ENCODE measurements around the gene GPNMB. TPM values are rescaled to one million over a fixed set of nuclear protein-coding genes. Genes with fewer than 3 reads are reported as not detected.

The GPNMB gene
- total and polyA plus RNA-seq, 2 of the 4 experiments (the other 2 are of a cell fraction): under 0.01 to 0.14 TPM

GRCh38 chr7:23268167-23268566 is 21.6 kb downstream of the GPNMB start:
- CTCF ChIA-PET: no interaction called here
- no peak for DNase-seq
- no peak overlapping the region for H2BK20ac ChIP-seq (ENCODE audit: low read depth, low read length)
- no peak overlapping the region for H3K14ac ChIP-seq (replicated peaks; ENCODE audit: low read depth, low read length)
- H4K20me1 ChIP-seq (ENCODE audit: insufficient read depth, low read length): no peaks in the 10 kb centered on the region
- H3K79me1 ChIP-seq (ENCODE audit: low read depth in 1 of 2, low read length in 2 of 2): no peaks in the 10 kb centered on the region
- no peak overlapping the region for H3K18ac ChIP-seq (ENCODE audit: low read depth, low read length)
- H3K4ac ChIP-seq (ENCODE audit: low read depth, low read length): no peak overlapping the region
- dilution Hi-C loops (cut with HindIII; ENCODE audit: low sequenced_read_pairs, unreplicated experiment) (no loop called here), in situ Hi-C loops (cut with MboI; ENCODE audit: low sequenced_read_pairs) (no loop called here), intact Hi-C loops (cut with micrococcal nuclease) (no loop called here)
- no peak overlapping the region for H3K4me2 ChIP-seq (ENCODE audit: low read depth, low read length)
- no peak overlapping the region for H3K27ac ChIP-seq (ENCODE audit: insufficient read depth, low read length)
- peaks cover 20% of the 10 kb centered on the region for H3K27me3 ChIP-seq (ENCODE audit: control insufficient read depth, insufficient read depth, low read length)
- H3K36me3 ChIP-seq (ENCODE audit: control insufficient read depth, insufficient read depth, low read length): no peaks in the 10 kb centered on the region
- no peak overlapping the region for H3K9ac ChIP-seq (ENCODE audit: low read depth, low read length)
- no peak overlapping the region for H3K23ac ChIP-seq (ENCODE audit: low read depth, low read length)
- no peak overlapping the region for H3K4me3 ChIP-seq (ENCODE audit: insufficient read depth, low read depth, low read length)
- TF ChIP-seq CEBPB (IDR thresholded peaks at IDR 0.05; ENCODE audit: low read depth, low read length) (no peak), FOS (IDR thresholded peaks at IDR 0.05; ENCODE audit: low read depth, low read length) (no peak), SMC3 (IDR thresholded peaks at IDR 0.05; ENCODE audit: low read depth, low read length) (no peak), MAZ (IDR thresholded peaks at IDR 0.05; ENCODE audit: borderline replicate concordance, low read depth, low read length) (no peak), BHLHE40 (IDR thresholded peaks at IDR 0.05; ENCODE audit: low read depth, low read length) (no peak), RAD21 (IDR thresholded peaks at IDR 0.05; ENCODE audit: low read length) (no peak), ELK1 (IDR thresholded peaks at IDR 0.05; ENCODE audit: borderline replicate concordance, low read depth, low read length) (no peak), NFE2L2 (IDR thresholded peaks at IDR 0.05; ENCODE audit: low read depth, low read length) (no peak), MAFK (IDR thresholded peaks at IDR 0.05; ENCODE audit: low read depth, low read length) (no peak)
- H2BK15ac ChIP-seq (ENCODE audit: low read depth, low read length): no peak overlapping the region
- H2AK9ac ChIP-seq (replicated peaks; ENCODE audit: low read depth, low read length, poor library complexity): no peak overlapping the region
- H3K9me1 ChIP-seq (ENCODE audit: insufficient read depth, low read length): no peaks in the 10 kb centered on the region
- no peak overlapping the region for H2BK5ac ChIP-seq (ENCODE audit: low read depth, low read length, poor library complexity, severe bottlenecking)
- H3K4me1 ChIP-seq (ENCODE audit: control insufficient read depth, insufficient read depth, low read length): no peaks in the 10 kb centered on the region
- no peak overlapping the region for H2AK5ac ChIP-seq (ENCODE audit: low read depth, low read length)
- no peak overlapping the region for H2BK120ac ChIP-seq (ENCODE audit: low read depth, low read length)
- no peak overlapping the region for H2AFZ ChIP-seq (replicated peaks; ENCODE audit: low read length, poor library complexity)
- no peak overlapping the region for H4K8ac ChIP-seq (ENCODE audit: low read depth in 2 of 2, low read length in 2 of 2)
- H4K5ac ChIP-seq (ENCODE audit: low read depth, low read length): no peak overlapping the region
- no peak overlapping the region for H3K56ac ChIP-seq (ENCODE audit: extremely low read depth, insufficient read depth, low read length)
- BruUV-seq (replicated peaks): no TSS peak
- POLR2A ChIA-PET (ENCODE audit: unreplicated experiment): no interaction called here
- no peak for ATAC-seq (ENCODE audit: low read depth)
- no CpG with 5 or more reads among the region's 2 CpGs for WGBS, 2 experiments (ENCODE audit: extremely low coverage in 2 of 2, insufficient read length in 1 of 2)
- H3K9me3 ChIP-seq (ENCODE audit: control insufficient read depth, insufficient read depth, low read length): 0 out of 2 replicates have a peak, but pooled peaks cover 2% of the 10 kb centered on the region
- no peak overlapping the region for H4K91ac ChIP-seq (ENCODE audit: insufficient read depth, low read depth, low read length)
